Lower lobe of right lung (tissue), 2 donors: Measurements from ENCODE around the gene CASP9. TPM values are rescaled to one million over a fixed set of nuclear protein-coding genes. Genes with fewer than 3 reads are reported as not detected.

Source experiments
- ATAC-seq, 2 donors: fragments of 200-7000 bp; cut with Tn5 transposase; one replicate each; pipeline ENCODE4 v1.9.1; 2020 to 2022; ENCODE audit warnings: mild to moderate bottlenecking in 2 of 2, moderate library complexity in 2 of 2
- DNase-seq: peaks from one replicate; pipeline ENCODE4 v3.0.0-alpha.2; 2020
- H3K27ac ChIP-seq: fragments of 200-600 bp; one replicate; pipeline ENCODE4 v1.8.0; 2022
- H3K27me3 ChIP-seq: fragments of 200-600 bp; one replicate; pipeline ENCODE4 v1.8.0; 2022; ENCODE audit warnings: low read depth
- H3K36me3 ChIP-seq: fragments of 200-600 bp; one replicate; pipeline ENCODE4 v1.8.0; 2022; ENCODE audit warnings: mild to moderate bottlenecking
- H3K4me1 ChIP-seq: fragments of 200-600 bp; one replicate; pipeline ENCODE4 v1.8.0; 2022
- H3K4me3 ChIP-seq: fragments of 200-600 bp; one replicate; pipeline ENCODE4 v1.8.0; 2022; ENCODE audit warnings: mild to moderate bottlenecking
- H3K9me3 ChIP-seq: fragments of 200-600 bp; one replicate; pipeline ENCODE4 v1.8.0; 2022
- CTCF ChIP-seq: fragments of 200-600 bp; IDR thresholded peaks from one replicate; pipeline ENCODE4 v1.8.0; 2022; ENCODE audit warnings: antibody characterized with exemption, mild to moderate bottlenecking
- intact Hi-C: fragments of 100-400 bp; cut with DNase I; formaldehyde crosslinking; loops from one replicate; pipeline ENCODE4 v1.11.0; 2022
- total RNA-seq: library from RNA; stranded (reverse); fragmentation: NEBNext Ultra II Directional; extraction: Animal tissue kit (Norgen Biotek cat#: 25700); gene quantifications from one replicate; pipeline ENCODE4 v1.2.1, GENCODE V29; 2021
- donor health status: DM: no; HTN: yes; CAD: no; lungs with severe emphysema.

Gene CASP9
- total RNA-seq, 1 donor from 2014 or later = 16.4 TPM

- ATAC-seq = no peak
- Histone ChIP-seq H3K36me3 (no peaks in the 10 kb centered on the region), H3K9me3 (no peaks in the 10 kb centered on the region), H3K27me3 (no peaks in the 10 kb centered on the region), H3K4me1 (no peaks in the 10 kb centered on the region), H3K27ac (no peak overlapping the region), H3K4me3 (no peak overlapping the region)
- intact Hi-C loops = no loop called here
- no peak for DNase-seq
- TF ChIP-seq CTCF = no peak
Observed at GRCh38 chr1:15453734-15454133, 70.3 kb downstream of the CASP9 start.

GRCh38 chr1:15452866-15453571 lies 71.0 kb downstream of the CASP9 start:
- no peak for TF ChIP-seq CTCF
- no peak for DNase-seq
- intact Hi-C loops = no loop called here

GRCh38 chr1:15452216-15452615 lies 71.8 kb downstream of the CASP9 start:
- Histone ChIP-seq H3K27ac (no peak overlapping the region), H3K4me1 (no peaks in the 10 kb centered on the region), H3K9me3 (no peaks in the 10 kb centered on the region), H3K27me3 (peaks cover under 1% of the 10 kb centered on the region), H3K4me3 (no peak overlapping the region), H3K36me3 (no peaks in the 10 kb centered on the region)
- intact Hi-C loops = no loop called here
- no peak for TF ChIP-seq CTCF
- no peak for ATAC-seq
- DNase-seq = no peak

More at GRCh38 chr1:15452866-15453571, 71.0 kb downstream of the CASP9 start:
- Histone ChIP-seq H3K4me1 (no peaks in the 10 kb centered on the region), H3K27ac (no peak overlapping the region), H3K9me3 (no peaks in the 10 kb centered on the region), H3K36me3 (no peaks in the 10 kb centered on the region), H3K4me3 (no peak overlapping the region), H3K27me3 (no peaks in the 10 kb centered on the region)
- no peak for ATAC-seq

GRCh38 chr1:15451014-15451722 lies 72.8 kb downstream of the CASP9 start:
- no peaks in the 10 kb centered on the region for H3K4me1 ChIP-seq
- no peak overlapping the region for H3K27ac ChIP-seq
- H3K9me3 ChIP-seq = no peaks in the 10 kb centered on the region
- no peaks in the 10 kb centered on the region for H3K36me3 ChIP-seq
- intact Hi-C loops = no loop called here
- no peak for TF ChIP-seq CTCF
- peaks cover 5% of the 10 kb centered on the region for H3K27me3 ChIP-seq
- DNase-seq (no peak), ATAC-seq (no peak)
- H3K4me3 ChIP-seq = no peak overlapping the region

- Histone ChIP-seq H3K9me3 (no peaks in the 10 kb centered on the region), H3K27ac (no peak overlapping the region), H3K4me3 (no peak overlapping the region), H3K27me3 (peaks cover 5% of the 10 kb centered on the region), H3K36me3 (no peaks in the 10 kb centered on the region), H3K4me1 (no peaks in the 10 kb centered on the region)
- DNase-seq (no peak), ATAC-seq (no peak)
- intact Hi-C loops = no loop called here
- no peak for TF ChIP-seq CTCF
Observed at GRCh38 chr1:15449567-15449966, 74.4 kb downstream of the CASP9 start.
